Progenitor cell of endocrine pancreas (in vitro differentiated cells): ENCODE measurements around the gene ALDH1L2. TPM values are rescaled to one million over a fixed set of nuclear protein-coding genes. Genes with fewer than 3 reads are reported as not detected.

ENCODE experiments used
- DNase-seq: peaks from one replicate; pipeline ENCODE4 v3.0.0; 2021; ENCODE audit warnings: low spot score; ENCODE audit not compliant: unreplicated experiment
- H3K27ac Mint-ChIP-seq: 2 replicates; pipeline ENCODE4 v1.8.0; 2021; ENCODE audit warnings: mild to moderate bottlenecking, moderate library complexity, mixed read lengths
- H3K27me3 Mint-ChIP-seq: 2 replicates; pipeline ENCODE4 v1.8.0; 2021; ENCODE audit warnings: mixed read lengths
- H3K36me3 Mint-ChIP-seq: 2 replicates; pipeline ENCODE4 v1.8.0; 2022; ENCODE audit warnings: mixed read lengths; ENCODE audit not compliant: insufficient read depth
- H3K4me1 Mint-ChIP-seq: 2 replicates; pipeline ENCODE4 v1.8.0; 2021; ENCODE audit warnings: low read depth, mixed read lengths
- H3K4me3 Mint-ChIP-seq: 2 replicates; pipeline ENCODE4 v1.8.0; 2021; ENCODE audit warnings: low read depth, mild to moderate bottlenecking, moderate library complexity, mixed read lengths
- H3K9me3 Mint-ChIP-seq: 2 replicates; pipeline ENCODE4 v1.8.0; 2021; ENCODE audit warnings: low read depth, mixed read lengths
- total RNA-seq: library from RNA; stranded (reverse); gene quantifications from 2 replicates; pipeline ENCODE4 v1.2.1, GENCODE V29; 2021
- TF ChIP-seq, protein P1 (sequence below): fragments of 200-600 bp; sonication (generic); IDR thresholded peaks from one replicate; pipeline ENCODE4 v1.5.0; 2021; ENCODE audit warnings: antibody characterized with exemption, mild to moderate bottlenecking; ENCODE audit not compliant: unreplicated experiment

Gene ALDH1L2
- total RNA-seq, 1 donor from 2014 or later = 0.69 TPM

DNA sequence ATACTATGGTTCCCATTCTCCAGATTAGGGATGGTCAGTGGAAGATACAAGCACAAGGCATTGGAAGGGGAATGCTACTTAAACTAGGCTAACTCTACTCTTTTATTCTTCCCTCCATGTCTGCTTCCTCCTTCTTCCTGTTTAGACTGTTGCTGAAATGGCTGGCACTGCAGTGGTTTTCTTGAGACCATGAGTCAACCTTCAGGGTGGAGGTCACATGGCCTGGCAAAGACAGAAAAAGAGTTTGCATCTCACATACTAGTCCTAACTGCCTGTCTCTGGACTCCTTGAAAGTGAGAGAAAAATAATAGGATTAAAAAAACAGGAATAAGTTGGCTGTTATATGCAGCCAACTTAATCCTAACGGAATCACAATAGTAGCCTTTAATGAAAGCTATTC, 37.0 kb downstream of the ALDH1L2 start:
- no peaks in the 10 kb centered on the region for H3K9me3 Mint-ChIP-seq
- DNase-seq = no peak
- TF ChIP-seq, protein P1, sequence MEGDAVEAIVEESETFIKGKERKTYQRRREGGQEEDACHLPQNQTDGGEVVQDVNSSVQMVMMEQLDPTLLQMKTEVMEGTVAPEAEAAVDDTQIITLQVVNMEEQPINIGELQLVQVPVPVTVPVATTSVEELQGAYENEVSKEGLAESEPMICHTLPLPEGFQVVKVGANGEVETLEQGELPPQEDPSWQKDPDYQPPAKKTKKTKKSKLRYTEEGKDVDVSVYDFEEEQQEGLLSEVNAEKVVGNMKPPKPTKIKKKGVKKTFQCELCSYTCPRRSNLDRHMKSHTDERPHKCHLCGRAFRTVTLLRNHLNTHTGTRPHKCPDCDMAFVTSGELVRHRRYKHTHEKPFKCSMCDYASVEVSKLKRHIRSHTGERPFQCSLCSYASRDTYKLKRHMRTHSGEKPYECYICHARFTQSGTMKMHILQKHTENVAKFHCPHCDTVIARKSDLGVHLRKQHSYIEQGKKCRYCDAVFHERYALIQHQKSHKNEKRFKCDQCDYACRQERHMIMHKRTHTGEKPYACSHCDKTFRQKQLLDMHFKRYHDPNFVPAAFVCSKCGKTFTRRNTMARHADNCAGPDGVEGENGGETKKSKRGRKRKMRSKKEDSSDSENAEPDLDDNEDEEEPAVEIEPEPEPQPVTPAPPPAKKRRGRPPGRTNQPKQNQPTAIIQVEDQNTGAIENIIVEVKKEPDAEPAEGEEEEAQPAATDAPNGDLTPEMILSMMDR = no peak
- H3K4me3 Mint-ChIP-seq = no peak overlapping the region
- H3K27me3 Mint-ChIP-seq = no peaks in the 10 kb centered on the region
- H3K4me1 Mint-ChIP-seq = peaks cover 2% of the 10 kb centered on the region
- H3K27ac Mint-ChIP-seq = no peak overlapping the region
- H3K36me3 Mint-ChIP-seq = no peaks in the 10 kb centered on the region

DNA sequence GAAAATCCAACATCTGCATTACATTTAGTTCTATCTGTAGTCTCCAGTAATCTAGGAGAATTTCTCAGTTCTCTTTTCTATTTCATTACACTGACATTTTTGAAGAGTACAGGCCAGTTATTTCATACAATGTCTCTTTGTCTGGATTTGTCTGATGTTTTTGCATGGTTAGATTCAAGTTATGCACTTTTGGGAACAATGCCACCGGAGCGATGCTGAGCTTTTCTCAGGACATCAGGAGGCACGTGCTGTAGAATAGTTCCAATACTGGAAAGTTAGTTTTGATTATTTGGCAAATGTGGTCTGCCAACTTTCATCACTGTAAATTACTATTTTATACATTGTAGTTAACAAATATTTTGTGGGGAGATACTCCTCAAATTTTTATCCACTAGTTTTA, 43.1 kb downstream of the ALDH1L2 start:
- no peak overlapping the region for H3K27ac Mint-ChIP-seq
- DNase-seq = no peak
- no peak overlapping the region for H3K4me3 Mint-ChIP-seq
- H3K4me1 Mint-ChIP-seq = peaks cover 6% of the 10 kb centered on the region
- TF ChIP-seq, protein P1 = no peak
- H3K9me3 Mint-ChIP-seq = no peaks in the 10 kb centered on the region
- no peaks in the 10 kb centered on the region for H3K36me3 Mint-ChIP-seq
- no peaks in the 10 kb centered on the region for H3K27me3 Mint-ChIP-seq

DNA sequence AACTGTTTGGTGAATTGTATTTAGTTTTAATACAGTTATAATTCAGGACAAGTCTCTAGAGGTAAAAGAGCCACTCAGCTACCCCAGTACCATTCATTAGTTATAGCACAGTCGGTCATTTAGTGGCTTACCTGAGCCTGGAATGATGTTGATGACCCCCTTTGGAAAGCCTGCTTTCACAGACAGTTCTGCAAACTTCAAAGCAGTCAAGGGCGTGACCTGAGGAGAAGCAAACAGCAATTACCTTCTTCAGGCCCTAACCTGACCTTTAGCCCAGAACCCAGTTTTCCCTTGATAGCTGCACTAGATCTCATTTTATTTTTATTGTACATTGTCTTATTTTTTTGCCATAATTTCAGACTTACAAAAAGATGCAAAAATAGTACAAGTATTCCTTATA, 43.8 kb downstream of the ALDH1L2 start:
- Mint-ChIP-seq H3K4me1 (peaks cover 6% of the 10 kb centered on the region), H3K27me3 (no peaks in the 10 kb centered on the region), H3K9me3 (no peaks in the 10 kb centered on the region), H3K36me3 (no peaks in the 10 kb centered on the region), H3K4me3 (no peak overlapping the region), H3K27ac (no peak overlapping the region)
- TF ChIP-seq, protein P1 = no peak
- DNase-seq = no peak

- Mint-ChIP-seq H3K27me3 (no peaks in the 10 kb centered on the region), H3K9me3 (no peaks in the 10 kb centered on the region), H3K4me1 (peaks cover 6% of the 10 kb centered on the region), H3K4me3 (no peak overlapping the region), H3K27ac (no peak overlapping the region), H3K36me3 (peaks cover 1% of the 10 kb centered on the region)
- no peak for DNase-seq
- TF ChIP-seq, protein P1 = no peak
Observed at GRCh38 chr12:105036937-105037649, 47.2 kb downstream of the ALDH1L2 start.

DNA sequence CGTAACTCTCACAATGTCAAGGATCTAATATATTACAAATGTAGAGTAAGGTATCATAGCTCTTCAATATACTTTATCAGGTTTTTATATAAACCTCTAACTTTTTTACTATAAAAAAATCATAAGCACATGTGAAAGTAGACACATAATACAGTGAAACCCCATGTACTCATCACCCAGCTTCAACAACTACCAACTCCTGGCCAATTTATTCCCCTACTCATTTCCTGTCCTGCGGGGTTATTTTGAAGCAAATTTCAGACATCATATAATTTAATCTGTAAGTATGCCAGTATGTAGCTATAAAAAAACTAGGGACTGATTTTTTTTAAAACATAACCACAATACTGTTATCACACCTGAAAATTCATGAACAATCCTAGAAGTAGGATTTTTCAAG, 50.4 kb downstream of the ALDH1L2 start:
- Mint-ChIP-seq H3K4me3 (no peak overlapping the region), H3K36me3 (peaks cover 1% of the 10 kb centered on the region), H3K4me1 (peaks cover 6% of the 10 kb centered on the region), H3K27me3 (no peaks in the 10 kb centered on the region), H3K27ac (no peak overlapping the region), H3K9me3 (no peaks in the 10 kb centered on the region)
- no peak for DNase-seq
- TF ChIP-seq, protein P1 = no peak
